Loucy (cell line): ENCODE data around the gene FCHSD2.
"Not testable (repeated sequence)": the region's sequence is repeated elsewhere in the genome, so short reads cannot be mapped to it uniquely, and the experiment has no call there.

Source experiments
- H2AFZ ChIP-seq: fragments of 200-600 bp; sonication (generic); 2 replicates; pipeline ENCODE4 v1.6.0; 2016; ENCODE audit warnings: antibody characterized with exemption, mild to moderate bottlenecking, low read length, moderate library complexity
- H3F3A ChIP-seq: fragments of 200-600 bp; 2 replicates; pipeline ENCODE4 v1.6.0; 2016; ENCODE audit warnings: antibody characterized with exemption, low read depth, mild to moderate bottlenecking
- H3K27me3 ChIP-seq: fragments of 200-600 bp; sonication (generic); 2 replicates; pipeline ENCODE4 v1.6.1; 2014; ENCODE audit warnings: low read length, mild to moderate bottlenecking; ENCODE audit not compliant: insufficient read depth, poor library complexity, severe bottlenecking
- H3K36me3 ChIP-seq: fragments of 200-600 bp; sonication (generic); 2 replicates; pipeline ENCODE4 v1.6.1; 2016; ENCODE audit warnings: low read length; ENCODE audit not compliant: insufficient read depth
- H3K4me1 ChIP-seq: fragments of 200-600 bp; sonication (generic); 2 replicates; pipeline ENCODE4 v1.5.1; 2014; ENCODE audit warnings: low read length, mild to moderate bottlenecking; ENCODE audit not compliant: insufficient read depth, poor library complexity, severe bottlenecking
- H3K4me2 ChIP-seq: fragments of 200-600 bp; sonication (generic); 2 replicates; pipeline ENCODE4 v1.6.0; 2014; ENCODE audit warnings: antibody characterized with exemption, low read length, low read depth, mild to moderate bottlenecking; ENCODE audit not compliant: poor library complexity, severe bottlenecking
- H3K4me3 ChIP-seq: fragments of 200-600 bp; sonication (generic); 2 replicates; pipeline ENCODE4 v1.5.1; 2014; ENCODE audit warnings: low read length, mild to moderate bottlenecking, mixed read lengths; ENCODE audit not compliant: poor library complexity, severe bottlenecking
- H3K79me2 ChIP-seq: fragments of 200-600 bp; sonication (generic); 2 replicates; pipeline ENCODE4 v1.6.1; 2014; ENCODE audit warnings: low read length; ENCODE audit not compliant: insufficient read depth
- H3K9ac ChIP-seq: fragments of 200-600 bp; sonication (generic); 2 replicates; pipeline ENCODE4 v1.6.0; 2014; ENCODE audit warnings: mild to moderate bottlenecking, low read depth, low read length, moderate library complexity; ENCODE audit not compliant: poor library complexity, severe bottlenecking
- H3K9me2 ChIP-seq: fragments of 200-600 bp; sonication (generic); replicated peaks from 2 replicates; pipeline ENCODE4 v1.6.1; 2016; ENCODE audit warnings: low read depth, low read length, mixed read lengths
- H3K9me3 ChIP-seq: fragments of 200-600 bp; sonication (generic); 2 replicates; pipeline ENCODE4 v1.6.1; 2014; ENCODE audit warnings: mild to moderate bottlenecking, antibody characterized with exemption, low read length, low read depth; ENCODE audit not compliant: insufficient read depth
- H4K20me1 ChIP-seq: fragments of 200-600 bp; sonication (generic); 2 replicates; pipeline ENCODE4 v1.6.0; 2014; ENCODE audit warnings: antibody characterized with exemption, low read length, mild to moderate bottlenecking; ENCODE audit not compliant: insufficient read depth, poor library complexity, severe bottlenecking
- EZH2phosphoT487 ChIP-seq: fragments of 200-600 bp; IDR thresholded peaks from 2 replicates; pipeline ENCODE4 v1.6.1; 2018; ENCODE audit warnings: antibody characterized with exemption, mild to moderate bottlenecking, moderate library complexity, borderline replicate concordance
- TF ChIP-seq, protein P1 (sequence below): fragments of 200-600 bp; sonication (generic); conservative IDR thresholded peaks from 2 replicates; pipeline ENCODE4 v1.5.1; 2014; ENCODE audit warnings: mild to moderate bottlenecking, antibody characterized with exemption, low read length

The FCHSD2 gene

DNA sequence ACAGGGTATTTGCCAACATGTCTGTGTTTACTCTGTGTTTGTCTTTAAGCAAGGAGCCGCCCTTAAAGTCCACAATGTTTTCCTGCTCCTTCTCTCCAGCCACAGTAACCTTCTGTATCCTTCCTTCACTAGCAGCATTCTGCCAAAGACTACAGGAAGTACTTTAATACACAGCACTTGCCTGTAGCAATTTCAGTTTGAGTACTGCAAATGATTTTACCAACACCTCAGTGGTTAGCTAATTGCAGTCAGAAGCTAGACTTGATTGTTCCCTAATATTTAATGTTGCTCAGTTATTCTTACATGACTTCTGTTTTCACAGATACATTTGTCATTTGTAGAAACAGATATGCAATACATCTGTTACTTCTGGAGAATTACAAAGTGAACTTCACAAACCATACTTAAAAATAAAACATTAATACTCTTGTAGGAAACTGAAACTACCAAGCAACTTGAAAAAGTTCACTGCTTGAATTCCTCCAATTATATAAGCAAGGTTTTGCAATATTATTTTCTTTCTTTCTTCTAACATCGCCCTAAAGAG lies 69.1 kb downstream of the FCHSD2 start:
- no peak overlapping the region for H3K9ac ChIP-seq
- peaks cover 9% of the 10 kb centered on the region; the same call in 1 of the 2 replicates for H3K9me3 ChIP-seq
- no peak overlapping the region for H2AFZ ChIP-seq
- H3K4me3 ChIP-seq = peak overlapping the region; percentile 27
- H3K36me3 ChIP-seq = peaks cover 23% of the 10 kb centered on the region
- TF ChIP-seq EZH2phosphoT487 = no peak
- TF ChIP-seq, protein P1, sequence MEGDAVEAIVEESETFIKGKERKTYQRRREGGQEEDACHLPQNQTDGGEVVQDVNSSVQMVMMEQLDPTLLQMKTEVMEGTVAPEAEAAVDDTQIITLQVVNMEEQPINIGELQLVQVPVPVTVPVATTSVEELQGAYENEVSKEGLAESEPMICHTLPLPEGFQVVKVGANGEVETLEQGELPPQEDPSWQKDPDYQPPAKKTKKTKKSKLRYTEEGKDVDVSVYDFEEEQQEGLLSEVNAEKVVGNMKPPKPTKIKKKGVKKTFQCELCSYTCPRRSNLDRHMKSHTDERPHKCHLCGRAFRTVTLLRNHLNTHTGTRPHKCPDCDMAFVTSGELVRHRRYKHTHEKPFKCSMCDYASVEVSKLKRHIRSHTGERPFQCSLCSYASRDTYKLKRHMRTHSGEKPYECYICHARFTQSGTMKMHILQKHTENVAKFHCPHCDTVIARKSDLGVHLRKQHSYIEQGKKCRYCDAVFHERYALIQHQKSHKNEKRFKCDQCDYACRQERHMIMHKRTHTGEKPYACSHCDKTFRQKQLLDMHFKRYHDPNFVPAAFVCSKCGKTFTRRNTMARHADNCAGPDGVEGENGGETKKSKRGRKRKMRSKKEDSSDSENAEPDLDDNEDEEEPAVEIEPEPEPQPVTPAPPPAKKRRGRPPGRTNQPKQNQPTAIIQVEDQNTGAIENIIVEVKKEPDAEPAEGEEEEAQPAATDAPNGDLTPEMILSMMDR = no peak
- H4K20me1 ChIP-seq = peaks cover 71% of the 10 kb centered on the region
- H3K27me3 ChIP-seq = peaks cover 6% of the 10 kb centered on the region
- H3K9me2 ChIP-seq = no peaks in the 10 kb centered on the region
- peak overlapping the region; percentile 63 for H3K4me2 ChIP-seq
- H3K4me1 ChIP-seq = peaks cover 19% of the 10 kb centered on the region
- peaks cover 96% of the 10 kb centered on the region for H3K79me2 ChIP-seq
- peaks cover 8% of the 10 kb centered on the region; the same call in 1 of the 2 replicates for H3F3A ChIP-seq

DNA sequence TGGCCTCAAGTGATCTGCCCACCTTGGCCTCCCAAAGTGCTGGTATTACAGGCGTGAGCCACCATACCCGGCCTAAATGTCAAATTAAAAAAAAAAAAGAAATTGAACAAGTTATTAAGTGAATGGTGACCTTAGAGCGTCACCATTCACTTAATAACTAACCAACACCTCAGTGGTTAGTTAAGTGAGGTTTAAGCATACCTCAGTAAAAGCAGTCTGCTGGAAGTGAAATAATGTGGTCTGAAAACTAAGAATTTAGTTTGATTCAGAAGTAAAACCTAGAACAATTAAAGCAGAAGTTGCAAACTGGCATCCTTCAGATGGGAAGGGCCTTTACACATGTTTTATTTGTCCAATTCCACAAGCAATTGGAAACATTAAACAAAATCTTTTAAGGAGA lies 71.5 kb downstream of the FCHSD2 start:
- no peaks in the 10 kb centered on the region for H3K9me2 ChIP-seq
- peaks cover 4% of the 10 kb centered on the region; the same call in 1 of the 2 replicates for H3K36me3 ChIP-seq
- no peak overlapping the region for H3K4me3 ChIP-seq
- TF ChIP-seq EZH2phosphoT487 = no peak
- TF ChIP-seq, protein P1 = no peak
- peaks cover 95% of the 10 kb centered on the region for H3K79me2 ChIP-seq
- peaks cover 8% of the 10 kb centered on the region; the same call in 1 of the 2 replicates for H3F3A ChIP-seq
- H4K20me1 ChIP-seq = peaks cover 58% of the 10 kb centered on the region
- no peak overlapping the region for H3K9ac ChIP-seq
- H3K27me3 ChIP-seq = no peaks in the 10 kb centered on the region
- no peaks in the 10 kb centered on the region for H3K9me3 ChIP-seq
- no peak overlapping the region for H3K4me2 ChIP-seq
- H3K4me1 ChIP-seq = peaks cover 19% of the 10 kb centered on the region
- no peak overlapping the region for H2AFZ ChIP-seq

DNA sequence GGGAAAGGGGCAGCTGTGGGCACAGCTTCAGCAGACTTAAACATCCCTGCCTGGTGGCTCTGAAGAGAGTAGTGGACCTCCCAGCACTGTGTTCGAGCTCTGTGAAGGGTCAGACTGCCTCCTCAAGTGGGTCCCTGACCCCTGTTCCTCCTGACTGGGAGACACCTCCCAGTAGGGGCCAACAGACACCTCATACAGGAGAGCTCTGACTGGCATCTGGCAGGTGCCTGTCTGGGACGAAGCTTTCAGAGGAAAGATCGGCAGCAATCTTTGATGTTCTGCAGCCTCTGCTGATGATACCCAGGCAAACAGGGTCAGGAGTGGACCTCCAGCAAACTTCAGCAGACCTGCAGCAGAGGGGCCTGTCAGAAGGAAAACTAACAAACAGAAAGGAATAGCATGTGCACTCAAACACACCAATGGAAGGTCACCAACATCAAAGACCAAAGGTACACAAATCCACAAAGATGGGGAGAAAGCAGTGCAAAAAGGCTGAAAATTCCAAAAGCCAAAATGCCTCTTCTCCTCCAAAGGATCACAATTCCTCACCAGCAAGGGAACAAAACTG lies 80.2 kb downstream of the FCHSD2 start:
- not testable (repeated sequence) for H3F3A ChIP-seq, H3K9me2 ChIP-seq, H2AFZ ChIP-seq, H3K9ac ChIP-seq, H3K4me1 ChIP-seq, H3K27me3 ChIP-seq, H3K4me2 ChIP-seq, H3K4me3 ChIP-seq, H3K9me3 ChIP-seq
- Histone ChIP-seq H4K20me1 (peaks cover 55% of the 10 kb centered on the region), H3K79me2 (peaks cover 92% of the 10 kb centered on the region), H3K36me3 (peaks cover 18% of the 10 kb centered on the region; the same call in 1 of the 2 replicates)

DNA sequence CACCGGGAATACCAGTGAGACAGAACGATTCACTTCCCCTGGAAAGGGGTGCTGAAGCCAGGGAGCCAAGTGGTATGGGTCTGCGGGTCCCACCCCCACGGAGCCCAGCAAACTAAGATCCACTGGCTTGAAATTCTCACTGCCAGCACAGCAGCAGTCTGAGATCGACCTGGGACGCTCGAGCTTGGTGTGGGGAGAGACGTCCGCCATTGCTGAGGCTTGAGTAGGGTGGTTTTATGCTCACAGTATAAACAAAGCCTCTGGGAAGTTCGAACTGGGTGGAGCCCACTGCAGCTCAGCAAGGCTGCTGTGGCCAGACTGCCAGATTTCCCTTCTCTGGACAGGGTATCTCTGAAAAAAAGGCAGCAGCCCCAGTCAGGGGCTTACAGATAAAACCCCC lies 80.7 kb downstream of the FCHSD2 start:
- peaks cover 18% of the 10 kb centered on the region; the same call in 1 of the 2 replicates for H3K36me3 ChIP-seq
- not testable (repeated sequence) for H3K4me2 ChIP-seq, H3K9ac ChIP-seq, H3K9me2 ChIP-seq, H3K27me3 ChIP-seq, H3K4me3 ChIP-seq, H3K9me3 ChIP-seq, H2AFZ ChIP-seq, H3F3A ChIP-seq, H3K4me1 ChIP-seq
- H3K79me2 ChIP-seq = peaks cover 90% of the 10 kb centered on the region
- H4K20me1 ChIP-seq = peaks cover 55% of the 10 kb centered on the region
